Activated CD4-positive, CD25-positive, alpha-beta regulatory T cell treated with anti-CD3 and anti-CD28 coated beads, Interleukin-2, amount 50 U/mL, for 72 hours (primary cell): ENCODE measurements around the gene MEGF11.

Experiments
- DNase-seq: peaks from one replicate; pipeline ENCODE4 v3.0.0; 2021

Gene MEGF11

DNA sequence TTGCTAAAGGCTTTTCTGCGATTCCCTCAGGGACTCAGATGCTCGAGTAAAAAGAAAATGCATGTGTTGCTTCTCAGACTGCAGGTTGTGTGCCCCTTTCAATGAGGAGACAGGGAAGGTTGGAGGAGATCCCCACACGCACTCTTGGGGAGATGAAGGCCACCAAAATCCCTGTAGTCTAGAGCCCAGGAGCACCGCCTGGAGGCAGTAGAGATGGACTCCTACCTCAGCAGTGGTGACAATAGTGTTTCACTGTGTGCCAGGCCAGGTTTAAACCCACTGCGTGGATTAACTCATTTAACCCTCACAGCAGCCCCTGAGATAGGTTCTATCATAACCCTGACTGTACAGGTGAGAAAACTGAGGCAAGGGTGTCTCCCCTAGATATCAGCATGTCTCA lies 15.2 kb downstream of the MEGF11 start:
- no peak for DNase-seq

DNA sequence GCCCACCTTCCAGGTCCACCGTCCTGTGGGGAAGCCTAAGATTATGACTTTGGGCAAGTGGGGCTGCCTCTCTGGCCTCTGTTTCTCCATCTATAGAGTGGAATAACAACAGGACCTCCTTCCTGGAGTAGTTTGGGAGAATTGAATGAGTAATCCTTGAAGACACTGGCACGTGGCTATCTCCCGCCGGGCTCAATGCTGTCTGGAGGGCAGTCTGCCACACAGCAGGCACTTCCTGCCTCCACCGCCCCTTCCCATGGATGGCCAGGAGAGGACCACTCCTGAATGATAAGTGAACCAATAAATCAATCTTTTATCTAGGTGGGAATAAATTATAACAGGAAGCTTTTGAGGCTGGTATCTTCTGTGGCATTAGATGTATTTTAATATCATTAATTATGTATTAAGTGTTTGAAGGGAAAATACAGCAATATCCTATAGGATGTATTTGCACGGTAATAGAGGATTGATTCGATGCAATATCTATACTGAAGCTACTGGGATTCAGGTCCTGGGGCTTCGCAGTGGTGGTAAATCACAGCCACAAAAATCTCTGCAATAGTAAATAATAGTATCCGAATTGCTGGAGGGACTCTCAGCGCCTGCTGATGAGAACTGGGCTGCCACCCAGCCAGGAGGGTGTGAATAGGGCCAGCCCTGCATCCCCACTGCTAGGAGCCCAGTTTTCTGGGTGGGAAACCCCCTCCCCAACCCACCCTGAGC lies 15.9 kb downstream of the MEGF11 start:
- DNase-seq = no peak

DNA sequence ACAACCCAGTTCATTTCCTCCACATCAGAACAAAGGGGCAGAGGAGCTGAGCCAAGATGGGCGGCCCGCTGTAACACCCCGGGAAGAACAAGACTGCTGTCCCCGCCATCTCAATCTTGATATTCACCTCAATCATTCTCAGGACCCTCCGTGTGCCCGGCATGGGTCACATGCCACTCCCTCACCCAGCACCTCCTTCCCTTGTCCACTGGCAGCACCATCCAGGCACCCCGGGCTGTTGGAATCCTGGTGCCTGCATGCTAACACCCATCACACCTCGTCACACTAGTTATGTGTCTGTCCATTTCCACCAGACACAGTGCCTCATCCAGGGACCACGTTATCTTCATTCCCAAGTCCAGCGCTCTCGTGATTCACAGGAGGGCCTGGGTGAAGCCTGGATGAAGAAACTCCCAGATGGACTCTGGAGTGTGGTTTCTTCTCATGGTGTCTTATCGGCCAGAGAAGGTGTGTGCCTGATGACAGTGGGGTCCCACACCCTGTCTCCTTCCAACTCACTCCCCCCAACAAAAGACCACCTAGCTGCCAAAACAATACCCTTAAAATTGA lies 16.7 kb downstream of the MEGF11 start:
- DNase-seq = no peak

DNA sequence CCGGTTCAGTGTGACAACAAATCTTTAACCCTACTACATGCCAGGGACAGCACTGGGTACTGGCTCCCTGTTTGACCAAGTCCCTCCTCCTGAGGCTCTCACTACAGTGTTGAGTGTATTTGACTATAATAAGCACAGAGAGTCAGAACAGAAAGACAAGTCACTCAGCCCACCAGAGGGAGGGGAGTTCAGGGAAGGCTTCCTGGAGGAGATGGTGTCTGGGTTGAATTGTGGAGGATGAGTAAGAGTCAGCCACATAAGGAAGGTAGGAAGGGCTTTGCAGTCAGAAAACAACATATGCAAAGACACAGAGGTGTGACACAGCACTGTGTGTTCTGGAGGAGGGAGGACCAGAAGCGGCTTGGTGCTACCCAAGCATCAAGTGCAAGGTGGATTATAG lies 17.7 kb downstream of the MEGF11 start:
- DNase-seq = no peak

DNA sequence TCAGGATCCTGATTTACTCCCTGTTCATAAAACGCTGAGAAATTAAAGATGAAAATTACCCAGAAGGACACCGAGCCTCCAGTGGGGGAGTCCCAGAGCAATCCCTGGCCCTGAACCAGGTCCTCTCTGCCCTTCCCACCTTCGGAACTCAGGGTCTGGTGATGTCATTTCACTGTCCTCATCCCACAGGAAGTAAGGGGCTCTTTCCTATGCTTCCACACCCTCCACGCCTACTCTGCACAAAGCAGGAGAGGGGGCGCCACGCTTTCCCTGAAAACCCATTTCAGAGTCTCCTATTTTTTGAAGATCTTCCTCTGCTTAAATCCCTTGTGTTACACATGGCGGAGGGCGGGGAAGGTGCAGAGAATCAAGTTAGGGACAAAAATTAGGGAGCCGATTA lies 18.8 kb downstream of the MEGF11 start:
- no peak for DNase-seq

DNA sequence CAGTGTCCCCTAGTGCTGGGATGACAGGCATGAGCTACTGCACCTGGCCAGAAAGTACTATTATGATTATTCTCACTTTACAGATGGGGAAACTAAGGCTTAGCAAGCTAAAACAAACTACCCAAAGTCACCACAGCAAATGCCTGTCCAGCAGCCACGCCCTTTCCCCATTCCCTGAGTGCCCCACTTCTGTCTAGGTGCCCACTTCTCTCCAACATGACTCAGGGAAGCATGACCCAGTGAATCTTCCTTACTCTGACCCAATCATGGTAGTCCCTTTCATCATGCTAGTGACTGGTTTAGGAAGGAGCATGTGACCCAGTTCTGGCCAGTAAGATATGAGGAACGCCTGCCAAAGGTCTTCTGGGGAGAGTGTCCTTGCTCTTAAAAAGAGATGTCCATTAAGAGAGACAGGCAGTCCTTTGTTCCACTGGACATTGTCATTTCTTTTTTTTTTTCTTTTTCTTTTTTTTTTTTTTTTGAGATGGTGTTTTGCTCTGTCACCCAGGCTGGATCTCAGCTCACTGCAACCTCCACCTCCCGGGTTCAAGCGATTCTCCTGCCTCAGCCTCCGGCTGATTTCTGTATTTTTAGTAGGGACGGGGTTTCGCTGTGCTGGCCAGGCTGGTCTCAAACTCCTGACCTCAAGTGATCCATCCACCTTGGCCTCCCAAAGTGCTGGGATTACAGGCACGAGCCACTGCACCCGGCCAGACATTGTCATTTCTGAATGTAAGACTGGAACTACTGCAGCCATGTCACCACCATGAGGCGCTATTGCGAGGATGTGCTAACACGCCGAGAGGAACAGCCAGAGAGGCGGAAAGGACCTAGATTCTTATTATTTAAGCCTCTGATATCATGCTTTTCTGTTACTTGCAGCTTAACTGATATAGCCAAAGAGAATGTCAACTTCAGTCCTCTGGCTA lies 19.8 kb downstream of the MEGF11 start:
- no peak for DNase-seq

DNA sequence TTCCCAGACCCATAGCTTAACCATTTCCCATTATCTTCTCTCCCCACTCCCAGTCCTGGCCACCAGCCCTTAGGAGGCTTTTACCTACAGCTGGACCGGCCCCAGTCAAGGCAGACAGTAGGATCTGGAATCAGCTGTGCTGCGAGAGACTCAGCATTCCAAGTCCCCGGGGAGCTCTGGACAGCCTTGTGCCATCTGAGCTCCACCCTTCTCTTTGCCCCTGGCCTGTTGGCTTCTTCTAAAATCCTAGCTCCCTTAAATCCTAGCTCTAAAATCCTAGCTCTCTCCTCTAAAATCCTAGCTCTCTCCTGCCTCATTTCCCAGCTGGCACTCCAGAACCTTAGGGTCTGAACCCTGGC lies 21.3 kb downstream of the MEGF11 start:
- no peak for DNase-seq

DNA sequence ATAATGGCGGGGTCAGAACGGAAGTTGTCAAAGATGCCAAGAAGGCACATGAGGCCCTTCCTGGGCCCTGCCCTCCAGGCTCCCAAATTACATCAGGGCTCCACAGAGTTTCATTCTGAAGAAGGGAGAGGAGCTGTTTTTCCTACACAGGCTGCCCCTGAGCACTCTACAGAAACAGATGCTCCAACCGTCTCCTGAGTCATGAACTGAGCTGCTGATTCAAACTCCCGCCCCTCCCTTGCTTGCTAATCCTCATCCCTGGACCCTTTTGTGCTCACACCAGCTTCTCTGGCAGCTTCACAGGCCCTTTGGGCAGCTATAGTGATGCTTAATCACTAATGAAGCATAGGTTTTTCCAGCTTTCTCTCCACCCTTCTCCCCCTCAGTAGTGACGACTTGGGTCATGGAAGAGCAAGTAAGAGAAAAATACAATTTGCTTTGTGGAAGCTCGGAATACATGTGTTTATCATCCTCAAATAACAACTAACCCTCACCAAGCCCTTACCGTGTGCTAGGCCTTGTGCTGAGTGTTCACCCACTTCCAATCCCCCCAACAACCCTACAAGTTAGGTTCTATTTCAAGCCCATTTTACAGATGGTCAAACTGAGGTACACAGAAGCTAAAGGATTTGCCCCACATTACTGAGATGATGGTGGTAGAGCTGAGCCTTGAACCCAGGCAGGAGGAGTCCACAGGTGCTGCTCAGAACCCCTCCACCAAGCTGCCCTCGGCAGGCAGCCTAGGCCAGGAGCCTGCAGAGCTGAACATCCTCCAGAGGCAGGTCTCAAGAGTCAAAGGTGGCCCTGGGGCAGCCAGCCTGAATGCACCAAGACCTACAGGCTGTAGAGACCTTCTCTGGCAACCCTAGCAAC lies 21.9 kb downstream of the MEGF11 start:
- no peak for DNase-seq

DNA sequence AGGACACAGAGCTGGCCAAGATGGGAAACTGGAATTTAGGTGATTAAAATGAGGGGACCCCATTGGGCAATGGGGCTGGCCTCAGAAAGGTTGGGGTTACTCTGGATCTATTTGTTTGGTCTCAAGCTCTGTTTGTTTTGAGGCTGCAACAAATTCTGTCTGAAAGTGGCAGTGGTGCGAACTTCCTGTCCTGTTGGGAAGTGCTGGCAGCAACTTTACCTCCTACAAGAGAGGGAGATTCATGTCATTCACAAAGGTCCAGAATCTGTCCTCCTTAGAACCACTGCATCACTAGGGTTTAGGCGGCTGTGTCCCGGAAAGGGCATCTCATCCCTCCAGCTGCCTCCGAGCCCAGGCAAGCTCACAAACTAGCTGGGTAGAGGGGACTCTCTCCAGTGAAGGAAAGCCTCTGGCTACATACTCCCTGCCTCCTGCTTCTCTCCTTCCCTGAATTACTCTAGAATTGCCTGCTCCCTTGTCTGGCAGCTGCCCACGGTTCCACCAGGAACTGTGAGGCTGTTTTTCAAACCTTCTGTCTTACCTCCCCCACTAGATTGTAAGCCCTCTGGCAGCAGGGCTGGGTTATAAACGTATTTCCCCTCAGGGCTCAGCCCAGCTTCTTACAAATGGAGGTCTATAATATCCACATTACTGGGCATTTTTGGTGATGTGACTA lies 23.6 kb downstream of the MEGF11 start:
- no peak for DNase-seq

DNA sequence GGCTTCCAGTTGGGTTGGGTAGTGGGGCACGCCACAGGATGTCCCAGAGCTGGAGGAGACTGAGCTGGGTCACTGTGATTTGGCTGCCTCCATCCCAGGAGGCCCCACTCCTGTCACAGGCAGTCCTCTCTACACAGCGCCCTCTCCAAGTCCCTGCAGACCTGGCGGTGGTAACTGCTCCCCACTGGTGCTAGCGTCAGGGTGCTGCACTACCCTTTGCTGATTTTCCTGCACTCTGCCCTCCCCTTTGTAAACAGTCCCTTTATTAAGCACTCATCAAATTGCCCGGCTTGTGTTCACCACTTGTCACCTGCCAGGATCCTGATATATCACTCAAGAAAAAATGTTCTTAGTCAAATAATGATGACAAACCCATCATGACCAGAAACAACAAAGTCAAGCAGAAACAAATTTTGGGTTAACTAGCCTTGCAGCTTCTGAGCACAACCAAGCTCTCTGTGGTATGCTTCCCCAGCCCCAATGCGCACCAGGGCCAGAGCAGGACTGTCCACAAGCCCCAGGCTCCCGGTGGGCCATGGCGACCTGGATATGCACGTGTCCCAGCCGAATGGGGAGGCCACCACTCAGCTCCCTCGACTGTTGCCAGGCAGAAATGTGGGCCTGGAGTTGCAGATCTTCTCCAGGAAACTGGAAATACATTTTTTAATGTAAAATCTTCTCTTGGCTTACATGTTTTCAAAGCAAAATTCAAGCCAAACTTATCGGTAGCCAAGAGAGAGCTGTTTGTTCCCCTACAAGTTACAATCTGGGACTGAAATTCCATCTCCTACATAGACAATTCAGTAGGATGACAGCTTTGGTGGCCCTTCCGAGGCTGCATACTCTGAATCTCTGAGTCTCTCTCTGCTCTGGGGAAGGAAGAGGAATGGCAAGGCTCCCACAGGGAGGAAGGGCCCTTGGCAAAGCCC lies 24.5 kb downstream of the MEGF11 start:
- no peak for DNase-seq

DNA sequence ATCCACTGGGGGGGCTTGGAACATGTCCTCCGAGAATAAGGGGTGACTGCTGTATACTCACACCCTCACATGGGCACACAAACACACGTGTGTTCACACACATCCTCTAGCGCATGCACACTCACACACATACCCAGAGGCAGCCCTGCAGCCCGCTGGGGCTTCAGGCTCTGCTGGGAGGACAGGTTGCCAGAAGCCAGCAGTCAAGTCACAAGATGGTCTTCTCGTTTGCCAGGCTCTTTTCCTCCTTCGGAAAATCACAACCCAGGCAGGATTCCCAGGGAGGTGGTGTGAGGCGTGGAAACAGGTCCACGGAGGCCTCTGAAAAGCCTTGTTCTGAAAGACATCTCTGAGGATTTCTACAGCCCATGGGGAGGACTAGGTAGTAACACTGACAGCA lies 26.8 kb downstream of the MEGF11 start:
- DNase-seq = no peak

DNA sequence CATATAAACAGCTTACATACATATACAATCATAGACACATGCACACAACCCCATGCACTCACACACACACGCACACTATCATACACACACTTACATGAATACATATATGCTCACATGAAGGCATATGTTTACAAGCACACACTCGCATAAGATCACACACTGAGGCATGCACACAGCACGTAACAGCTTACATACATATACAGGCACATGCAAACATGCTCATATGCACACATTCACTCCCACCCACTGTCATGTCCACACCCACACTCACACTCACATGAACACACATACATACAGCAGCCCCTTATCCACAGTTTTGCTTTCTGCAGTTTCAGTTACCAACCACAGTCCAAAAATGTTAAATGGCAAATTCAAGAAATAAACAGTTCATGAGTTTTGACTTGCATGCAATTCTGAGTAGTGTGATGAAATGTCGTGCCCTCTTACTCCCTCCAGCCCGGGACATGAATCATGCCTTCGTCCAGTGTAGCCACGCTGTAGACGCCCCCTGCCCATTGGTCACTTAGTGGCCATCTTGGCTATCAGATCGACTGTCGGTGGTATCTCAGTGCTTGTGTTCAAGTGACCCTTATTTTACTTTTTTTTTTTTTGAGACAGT lies 27.8 kb downstream of the MEGF11 start:
- no peak for DNase-seq

DNA sequence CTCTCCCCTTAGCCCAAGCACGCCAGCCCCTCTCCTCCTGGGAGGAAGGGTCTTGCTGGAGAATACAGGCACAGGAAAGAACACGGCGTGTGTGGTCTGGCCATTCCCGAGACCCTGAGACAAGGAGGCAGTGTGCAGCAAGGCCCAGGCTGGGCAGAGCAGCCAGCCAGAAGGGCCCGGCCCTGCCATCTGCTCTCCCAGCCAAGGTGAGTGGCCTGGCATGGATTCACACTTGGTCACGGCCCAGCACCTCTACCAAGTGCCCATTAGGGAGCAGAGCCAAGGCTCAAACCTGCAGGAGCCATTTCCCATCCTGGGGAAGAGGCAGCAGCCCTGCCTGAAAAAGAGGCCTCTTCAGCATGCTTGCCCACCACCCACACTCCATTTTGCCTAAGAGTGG lies 28.6 kb downstream of the MEGF11 start:
- no peak for DNase-seq

DNA sequence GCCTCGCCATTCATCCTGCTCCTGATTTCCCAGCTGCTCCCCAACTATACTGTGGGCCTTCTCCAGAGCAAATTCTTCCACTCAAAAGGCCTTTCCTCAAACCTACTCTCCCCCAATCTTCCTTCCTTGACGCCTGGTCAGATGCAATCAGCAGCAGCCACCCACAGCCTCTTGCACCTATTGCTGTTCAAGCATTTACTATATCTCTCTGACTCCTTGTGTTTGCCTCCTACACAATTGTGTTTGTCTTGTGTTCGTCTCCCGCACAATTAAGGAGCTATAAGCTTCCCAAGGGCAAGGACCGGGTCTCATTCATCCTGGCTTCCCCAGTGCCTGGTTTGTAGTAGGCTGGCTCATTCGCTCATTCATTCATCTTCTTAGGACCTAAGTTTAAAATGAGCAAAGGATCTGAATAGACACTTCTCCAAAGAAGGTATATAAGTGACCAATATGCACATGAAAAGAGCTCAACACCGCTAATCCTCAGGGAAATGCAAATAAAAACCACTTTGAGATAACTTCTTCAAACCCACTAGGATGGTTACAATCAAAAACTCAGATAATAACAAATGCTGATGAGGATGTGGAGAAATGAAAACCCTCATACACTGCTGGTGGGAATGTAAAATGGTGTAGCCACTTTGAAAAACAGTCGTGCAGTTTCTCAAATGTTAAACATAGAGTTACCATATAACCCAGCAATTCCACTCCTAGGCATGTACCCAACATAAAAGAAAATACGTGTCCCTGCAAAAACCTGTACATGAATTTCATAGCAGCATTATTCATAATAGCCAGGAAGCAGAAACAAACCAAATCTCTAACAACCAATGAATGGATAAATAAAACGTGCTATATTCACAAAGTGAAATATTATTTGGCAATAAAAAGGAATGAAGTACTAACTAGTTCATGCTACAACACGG lies 31.0 kb downstream of the MEGF11 start:
- no peak for DNase-seq

DNA sequence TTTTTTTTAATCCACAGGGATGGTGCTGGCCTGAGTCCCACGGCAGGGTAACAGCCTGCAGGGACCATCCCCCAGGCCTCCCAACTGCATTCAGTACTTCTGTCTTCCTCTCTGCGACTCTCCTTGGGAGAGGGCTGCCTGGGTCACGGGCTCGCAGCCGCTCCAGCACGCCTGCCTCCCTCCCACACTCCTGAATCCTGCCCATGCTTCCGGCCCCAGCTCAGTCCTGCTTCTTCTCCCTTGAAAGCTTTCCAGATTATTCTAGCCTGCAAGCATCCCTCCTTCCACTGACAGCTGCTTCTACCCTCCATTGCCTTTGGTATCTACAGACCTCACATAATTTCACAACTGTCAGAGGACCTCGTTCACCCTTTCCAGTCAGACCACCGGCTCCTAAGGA lies 32.4 kb downstream of the MEGF11 start:
- DNase-seq = no peak

DNA sequence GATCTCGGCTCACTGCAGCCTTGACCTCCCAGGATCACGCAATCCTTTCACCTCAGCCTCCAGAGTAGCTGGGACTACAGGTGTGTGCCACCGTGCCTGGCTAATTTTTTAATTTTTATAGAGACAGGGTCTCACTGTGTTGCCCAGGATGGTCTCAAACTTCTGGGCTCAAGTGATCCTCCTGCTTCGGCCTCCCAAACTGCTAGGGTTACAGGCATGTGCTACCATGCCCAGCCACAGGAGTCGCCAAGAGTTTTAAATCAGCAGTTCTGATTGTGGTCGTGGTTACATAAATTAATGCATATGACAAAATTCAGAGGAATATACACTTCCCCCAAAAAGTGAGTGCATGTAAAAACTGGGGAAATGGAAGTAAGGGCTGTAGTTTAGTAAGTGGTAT lies 32.9 kb downstream of the MEGF11 start:
- DNase-seq = no peak

DNA sequence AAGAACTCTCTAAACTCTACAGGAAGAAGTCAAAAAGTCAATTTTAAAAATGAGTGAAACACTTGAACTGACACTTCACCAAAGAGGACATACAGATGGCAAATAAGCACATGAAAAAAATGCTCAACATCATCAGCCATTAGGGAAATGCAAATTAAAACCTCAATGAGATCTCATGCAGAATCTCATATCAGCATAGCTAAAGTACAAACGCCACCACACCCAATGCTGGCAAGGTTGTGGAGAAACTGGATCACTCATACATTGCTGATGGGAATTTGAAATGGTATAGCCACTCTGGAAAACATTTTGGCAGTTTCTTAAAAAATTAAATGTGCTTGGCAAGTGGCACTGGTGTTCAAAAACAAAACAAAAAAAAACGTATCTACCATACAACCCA lies 34.2 kb downstream of the MEGF11 start:
- no peak for DNase-seq

DNA sequence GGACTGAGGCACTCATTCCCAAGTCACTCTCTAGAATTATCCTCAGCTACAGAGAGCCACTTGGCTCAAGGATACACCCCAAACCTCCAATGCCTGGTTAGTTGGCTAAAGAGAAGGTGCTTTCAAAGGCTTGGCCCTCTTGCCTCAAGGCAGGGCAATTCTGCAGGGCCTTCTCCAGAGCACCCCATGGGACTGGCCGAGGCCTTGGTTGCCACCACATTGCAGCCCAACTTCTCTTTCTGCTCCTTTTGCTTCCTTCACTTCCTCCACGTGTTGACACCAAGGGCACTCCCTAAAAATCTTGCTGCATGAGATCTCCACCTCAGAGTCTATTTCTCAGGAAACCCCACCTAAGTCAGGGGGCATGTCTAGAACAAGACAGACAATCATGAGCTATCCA lies 36.7 kb downstream of the MEGF11 start:
- no peak for DNase-seq

DNA sequence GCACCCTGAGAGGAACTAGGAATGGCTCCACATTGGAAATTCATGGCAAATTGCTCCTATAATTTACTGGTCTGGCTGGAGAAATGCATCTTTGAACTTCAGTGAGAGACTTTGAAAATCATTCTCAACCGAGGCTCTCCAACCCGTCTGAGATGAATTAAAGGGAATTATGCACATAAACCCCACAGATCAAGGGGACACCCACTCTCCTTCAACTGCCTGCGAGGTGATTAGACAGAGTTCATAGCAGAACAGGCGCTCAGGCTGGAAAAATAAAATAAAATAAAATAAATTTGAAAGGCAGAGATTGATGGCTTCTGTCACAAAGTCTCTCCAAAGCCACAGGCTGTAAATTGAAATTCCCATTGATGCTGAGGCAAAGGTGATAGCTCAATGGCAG lies 37.7 kb downstream of the MEGF11 start:
- no peak for DNase-seq

DNA sequence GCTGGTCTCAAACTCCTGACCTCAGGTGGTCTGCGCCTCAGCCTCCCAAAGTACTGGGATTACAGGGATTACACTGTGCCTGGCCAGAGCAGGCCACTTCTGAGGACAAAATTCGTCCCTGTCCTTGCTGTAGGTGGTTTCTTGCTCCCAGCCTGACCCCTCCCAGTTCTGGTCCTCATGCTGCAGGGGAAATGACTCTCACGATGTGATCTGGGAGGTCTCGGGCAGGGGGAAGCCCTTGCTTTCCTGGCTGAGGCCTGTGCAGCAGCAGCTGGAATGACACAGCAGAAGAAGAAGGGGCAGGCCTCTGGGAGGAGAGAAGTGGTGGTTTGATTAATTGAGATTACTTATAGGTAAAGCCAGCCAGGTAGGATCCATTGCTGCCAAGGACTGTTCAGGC lies 39.3 kb downstream of the MEGF11 start:
- DNase-seq = no peak
